Neutrophil (primary cell): ENCODE results near the gene CCDC80.

Experiments
- H3K27ac ChIP-seq: fragments of 200-600 bp; sonication (generic); 2 replicates; pipeline ENCODE4 v1.5.1; 2016; ENCODE audit warnings: mild to moderate bottlenecking, moderate library complexity
- H3K27me3 ChIP-seq: fragments of 200-600 bp; sonication (generic); 2 replicates; pipeline ENCODE4 v1.6.0; 2016; ENCODE audit warnings: mild to moderate bottlenecking
- H3K36me3 ChIP-seq: fragments of 200-600 bp; sonication (generic); 2 replicates; pipeline ENCODE4 v1.5.1; 2017
- H3K4me1 ChIP-seq, 2 experiments: fragments of 200-600 bp in 1 of 2; sonication (generic) in 1 of 2; 1 replicate in 1 of 2; 2 replicates in 1 of 2; pipeline versions ENCODE4 v1.5.1 to v1.6.1; 2013 to 2016; ENCODE audit warnings: low read depth in 1 of 2, low read length in 1 of 2, mild to moderate bottlenecking in 1 of 2, moderate library complexity in 1 of 2; ENCODE audit not compliant: control insufficient read depth in 1 of 2, insufficient read depth in 1 of 2
- H3K4me3 ChIP-seq, 2 experiments: fragments of 200-600 bp in 1 of 2; sonication (generic) in 1 of 2; 1 replicate in 1 of 2; 2 replicates in 1 of 2; pipeline ENCODE4 v1.5.1; 2013 to 2016; ENCODE audit warnings: low read depth in 1 of 2, low read length in 1 of 2, mild to moderate bottlenecking in 1 of 2, moderate library complexity in 1 of 2
- H3K9me3 ChIP-seq: fragments of 200-600 bp; sonication (generic); 2 replicates; pipeline ENCODE4 v1.5.1; 2016
- TF ChIP-seq, protein P1 (sequence below): fragments of 200-600 bp; sonication (generic); IDR thresholded peaks from 2 replicates; pipeline ENCODE4 v1.5.1; 2016; ENCODE audit warnings: antibody characterized with exemption

Gene CCDC80

GRCh38 chr3:112607863-112608262 lies 33.1 kb downstream of the CCDC80 start:
- H3K9me3 ChIP-seq, result no peaks in the 10 kb centered on the region
- peaks cover 8 to 14% of the 10 kb centered on the region in 2 experiments for H3K4me1 ChIP-seq
- no peaks in the 10 kb centered on the region for H3K36me3 ChIP-seq
- H3K27me3 ChIP-seq, result peaks cover 4% of the 10 kb centered on the region
- TF ChIP-seq, protein P1, sequence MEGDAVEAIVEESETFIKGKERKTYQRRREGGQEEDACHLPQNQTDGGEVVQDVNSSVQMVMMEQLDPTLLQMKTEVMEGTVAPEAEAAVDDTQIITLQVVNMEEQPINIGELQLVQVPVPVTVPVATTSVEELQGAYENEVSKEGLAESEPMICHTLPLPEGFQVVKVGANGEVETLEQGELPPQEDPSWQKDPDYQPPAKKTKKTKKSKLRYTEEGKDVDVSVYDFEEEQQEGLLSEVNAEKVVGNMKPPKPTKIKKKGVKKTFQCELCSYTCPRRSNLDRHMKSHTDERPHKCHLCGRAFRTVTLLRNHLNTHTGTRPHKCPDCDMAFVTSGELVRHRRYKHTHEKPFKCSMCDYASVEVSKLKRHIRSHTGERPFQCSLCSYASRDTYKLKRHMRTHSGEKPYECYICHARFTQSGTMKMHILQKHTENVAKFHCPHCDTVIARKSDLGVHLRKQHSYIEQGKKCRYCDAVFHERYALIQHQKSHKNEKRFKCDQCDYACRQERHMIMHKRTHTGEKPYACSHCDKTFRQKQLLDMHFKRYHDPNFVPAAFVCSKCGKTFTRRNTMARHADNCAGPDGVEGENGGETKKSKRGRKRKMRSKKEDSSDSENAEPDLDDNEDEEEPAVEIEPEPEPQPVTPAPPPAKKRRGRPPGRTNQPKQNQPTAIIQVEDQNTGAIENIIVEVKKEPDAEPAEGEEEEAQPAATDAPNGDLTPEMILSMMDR, result no peak
- no peak overlapping the region for H3K4me3 ChIP-seq
- H3K27ac ChIP-seq, result no peak overlapping the region

DNA sequence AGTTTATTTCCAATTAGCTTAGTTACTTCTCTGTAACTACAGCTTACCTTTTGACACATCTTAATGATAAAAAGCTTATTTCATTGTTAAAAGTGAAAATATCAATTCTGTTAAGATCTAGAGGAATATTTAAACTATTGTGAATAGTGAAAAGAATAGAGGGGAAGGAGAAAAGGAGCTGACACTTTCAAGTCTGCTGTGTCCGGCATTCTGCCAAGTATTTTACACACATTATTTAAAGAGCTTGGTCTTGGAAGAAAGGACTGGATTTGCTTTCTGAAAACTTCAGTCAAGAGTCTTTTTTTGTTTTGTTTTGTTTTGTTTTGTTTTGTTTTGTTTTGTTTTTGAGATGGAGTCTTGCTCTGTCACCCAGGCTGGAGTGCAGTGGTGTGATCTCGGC lies 34.8 kb downstream of the CCDC80 start:
- TF ChIP-seq, protein P1, result no peak
- H3K4me1 ChIP-seq, result peaks cover 20% of the 10 kb centered on the region in 2 experiments
- no peaks in the 10 kb centered on the region for H3K9me3 ChIP-seq
- no peak overlapping the region for H3K27ac ChIP-seq
- H3K36me3 ChIP-seq, result no peaks in the 10 kb centered on the region
- no peak overlapping the region for H3K4me3 ChIP-seq
- H3K27me3 ChIP-seq, result peaks cover 4% of the 10 kb centered on the region

DNA sequence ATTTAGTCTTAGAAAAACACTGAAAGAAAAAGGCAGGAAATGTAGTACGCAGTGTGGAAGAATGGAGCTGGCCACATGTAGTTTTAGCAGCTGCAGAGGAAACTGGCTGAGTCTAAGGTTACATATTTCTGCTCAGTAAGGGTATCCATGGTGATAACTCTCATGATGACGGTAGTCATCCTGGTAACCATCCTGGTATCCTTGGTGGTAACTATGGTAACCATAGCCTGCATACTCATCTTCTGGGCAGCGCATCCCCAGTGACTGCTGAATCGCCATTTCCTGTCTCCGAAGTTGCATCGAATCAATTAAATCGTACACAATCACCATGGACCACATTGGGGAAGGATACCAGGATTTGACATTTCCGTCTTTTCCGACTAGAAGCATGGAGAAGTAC lies 35.7 kb downstream of the CCDC80 start:
- no peaks in the 10 kb centered on the region for H3K9me3 ChIP-seq
- no peak overlapping the region for H3K27ac ChIP-seq
- H3K27me3 ChIP-seq, result peaks cover 4% of the 10 kb centered on the region
- TF ChIP-seq, protein P1, result no peak
- H3K4me3 ChIP-seq, result no peak overlapping the region
- H3K4me1 ChIP-seq, result peaks cover 20 to 27% of the 10 kb centered on the region in 2 experiments
- no peaks in the 10 kb centered on the region for H3K36me3 ChIP-seq

- H3K36me3 ChIP-seq, result no peaks in the 10 kb centered on the region
- H3K4me3 ChIP-seq, result no peak overlapping the region
- TF ChIP-seq, protein P1, result no peak
- no peak overlapping the region for H3K27ac ChIP-seq
- H3K9me3 ChIP-seq, result no peaks in the 10 kb centered on the region
- H3K27me3 ChIP-seq, result peaks cover 4% of the 10 kb centered on the region
- peaks cover 20 to 28% of the 10 kb centered on the region in 2 experiments for H3K4me1 ChIP-seq
Observed at GRCh38 chr3:112604536-112604935, 36.4 kb downstream of the CCDC80 start.

DNA sequence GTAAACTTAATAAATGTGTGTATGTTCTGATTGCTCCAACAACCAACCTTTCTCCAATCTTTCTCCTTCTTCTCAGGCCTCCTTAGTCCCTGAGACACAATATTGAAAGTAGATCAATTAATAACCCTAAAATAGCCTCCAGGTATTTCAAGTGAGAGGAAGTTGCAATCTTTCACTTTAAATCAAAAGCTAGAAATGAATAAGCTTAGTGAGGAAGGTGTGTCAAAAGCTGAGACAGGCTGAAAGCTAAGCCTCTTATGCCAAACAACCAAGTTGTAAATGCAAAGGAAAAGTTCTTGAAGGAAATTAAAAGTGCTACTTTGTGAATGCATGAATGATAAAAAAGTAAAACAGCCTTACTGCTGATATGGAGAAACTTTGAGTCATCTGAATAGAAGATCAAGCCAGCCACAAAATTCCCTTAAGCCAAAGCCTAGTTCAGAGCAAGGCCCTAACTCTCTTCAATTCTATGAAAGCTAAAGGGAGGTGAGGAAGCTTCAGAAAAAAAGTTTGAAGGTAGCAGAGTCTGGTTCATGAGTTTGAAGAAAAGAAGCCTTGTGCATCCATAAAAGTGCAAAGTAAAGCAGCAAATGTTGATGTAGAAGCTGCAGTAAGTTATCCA lies 38.6 kb downstream of the CCDC80 start:
- TF ChIP-seq, protein P1, result no peak
- H3K4me1 ChIP-seq, result peaks cover 20 to 35% of the 10 kb centered on the region in 2 experiments
- H3K36me3 ChIP-seq, result no peaks in the 10 kb centered on the region
- H3K27ac ChIP-seq, result peak overlapping the region; percentile 67
- no peak overlapping the region for H3K4me3 ChIP-seq
- no peaks in the 10 kb centered on the region for H3K9me3 ChIP-seq
- H3K27me3 ChIP-seq, result peaks cover 4% of the 10 kb centered on the region
